Thyroid gland (tissue), 4 donors: ENCODE data around the gene DSC2.
"Not testable (repeated sequence)": the region's sequence is repeated elsewhere in the genome, so short reads cannot be mapped to it uniquely, and the experiment has no call there.

Experiments
- POLR2A ChIP-seq, 2 donors: fragments of 450-650 bp; IDR thresholded peaks; one replicate each; pipeline ENCODE4 v1.6.1; 2017; ENCODE audit warnings: antibody characterized with exemption in 2 of 2, mild to moderate bottlenecking in 2 of 2, moderate library complexity in 1 of 2
- TF ChIP-seq, protein P1 (sequence below), 6 experiments: fragments of 200-600 bp in 3 of 6; fragments of 450-650 bp in 3 of 6; sonication (generic) in 3 of 6; IDR thresholded peaks; one replicate each; pipeline ENCODE4 v1.5.1; 2016 to 2019; ENCODE audit warnings: antibody characterized with exemption in 6 of 6, mild to moderate bottlenecking in 2 of 6, inconsistent platforms in 1 of 6, moderate library complexity in 1 of 6

DNA sequence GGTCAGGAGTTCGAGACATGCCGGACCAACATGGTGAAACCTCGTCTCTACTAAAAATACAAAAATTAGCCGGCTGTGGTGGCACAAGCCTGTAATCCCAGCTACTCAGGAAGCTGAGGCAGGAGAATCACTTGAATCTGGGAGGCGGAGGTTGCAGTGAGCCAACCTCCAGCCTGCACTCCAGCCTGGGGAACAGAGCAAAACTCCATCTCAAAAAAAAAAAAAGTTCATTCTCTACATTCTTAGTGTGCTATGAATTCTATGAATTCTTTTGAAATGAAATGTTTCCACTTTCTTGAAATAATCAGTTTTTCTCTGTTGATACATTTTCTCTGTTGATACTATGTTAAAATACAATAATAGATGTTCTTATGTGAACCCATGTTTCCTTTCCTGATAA is 64.5 kb downstream of the DSC2 start:
- not testable (repeated sequence) for TF ChIP-seq POLR2A (IDR thresholded peaks at IDR 0.05)
- TF ChIP-seq, protein P1, sequence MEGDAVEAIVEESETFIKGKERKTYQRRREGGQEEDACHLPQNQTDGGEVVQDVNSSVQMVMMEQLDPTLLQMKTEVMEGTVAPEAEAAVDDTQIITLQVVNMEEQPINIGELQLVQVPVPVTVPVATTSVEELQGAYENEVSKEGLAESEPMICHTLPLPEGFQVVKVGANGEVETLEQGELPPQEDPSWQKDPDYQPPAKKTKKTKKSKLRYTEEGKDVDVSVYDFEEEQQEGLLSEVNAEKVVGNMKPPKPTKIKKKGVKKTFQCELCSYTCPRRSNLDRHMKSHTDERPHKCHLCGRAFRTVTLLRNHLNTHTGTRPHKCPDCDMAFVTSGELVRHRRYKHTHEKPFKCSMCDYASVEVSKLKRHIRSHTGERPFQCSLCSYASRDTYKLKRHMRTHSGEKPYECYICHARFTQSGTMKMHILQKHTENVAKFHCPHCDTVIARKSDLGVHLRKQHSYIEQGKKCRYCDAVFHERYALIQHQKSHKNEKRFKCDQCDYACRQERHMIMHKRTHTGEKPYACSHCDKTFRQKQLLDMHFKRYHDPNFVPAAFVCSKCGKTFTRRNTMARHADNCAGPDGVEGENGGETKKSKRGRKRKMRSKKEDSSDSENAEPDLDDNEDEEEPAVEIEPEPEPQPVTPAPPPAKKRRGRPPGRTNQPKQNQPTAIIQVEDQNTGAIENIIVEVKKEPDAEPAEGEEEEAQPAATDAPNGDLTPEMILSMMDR (IDR thresholded peaks at IDR 0.05), result not testable (repeated sequence)
